K562 (cell line): ENCODE results near the gene FOXO3. TPM values are rescaled to one million over a fixed set of nuclear protein-coding genes. Genes with fewer than 3 reads are reported as not detected.

Experiments used
- ATAC-seq: fragments of 200-7000 bp; cut with Tn5 transposase; 3 replicates; pipeline ENCODE4 v1.9.1; 2020; ENCODE audit warnings: moderate library complexity
- BruUV-seq: library from RNA; stranded (reverse); fragments of 400-500 nt; replicated peaks from 2 replicates; lab custom pipeline; 2021; lab: Mats Ljungman, UMichigan
- CTCF ChIA-PET: fragments of 300-600 bp; formaldehyde crosslinking; extraction: SDS; loops from one replicate; lab custom pipeline; 2021; ENCODE audit warnings: low intra/inter-chr PET ratio; lab: Yijun Ruan, JAX
- POLR2A ChIA-PET: fragments of 300-600, 350-650 bp; sonication (Branson Sonifier 250); formaldehyde crosslinking; extraction: SDS; loops from one replicate; lab custom pipeline; 2021; ENCODE audit warnings: antibody characterized with exemption, inconsistent platforms; lab: Yijun Ruan, JAX
- DNase-seq, 4 experiments: peaks; one replicate each; pipeline versions ENCODE4 v3.0.0 to v3.0.0-alpha.2; 2011 to 2018; ENCODE audit warnings: low spot score in 3 of 4, mixed read lengths in 3 of 4; ENCODE audit errors: extremely low read depth in 1 of 4
- FAIRE-seq: peaks from 2 replicates; lab custom pipeline; 2011; peaks lifted over from hg19 to GRCh38; lab: Jason Lieb, UNC
- H2AFZ ChIP-seq: 2 replicates; pipeline ENCODE4 v1.6.0; 2011; ENCODE audit warnings: low read depth, low read length, control low read depth, inconsistent platforms
- H3K27ac ChIP-seq: fragments of 200-600 bp; 3 replicates; pipeline ENCODE4 v1.8.0; 2011; ENCODE audit warnings: low read depth, mild to moderate bottlenecking, control low read depth, inconsistent platforms, low read length, moderate library complexity, mixed read lengths; ENCODE audit errors: extremely low read depth
- H3K27me3 ChIP-seq, 2 experiments: fragments of 300-600 bp in 1 of 2; 2 replicates in 1 of 2; 3 replicates in 1 of 2; pipeline versions ENCODE4 v1.6.0 to v1.8.0; 2011; ENCODE audit warnings: inconsistent platforms in 2 of 2, low read length in 2 of 2, mild to moderate bottlenecking in 1 of 2, mixed read lengths in 1 of 2, moderate library complexity in 1 of 2; ENCODE audit not compliant: control insufficient read depth in 2 of 2, insufficient read depth in 2 of 2
- H3K36me3 ChIP-seq: fragments of 300-600 bp; 3 replicates; pipeline ENCODE4 v1.8.0; 2011; ENCODE audit warnings: mild to moderate bottlenecking, low read length, inconsistent platforms; ENCODE audit not compliant: control insufficient read depth, insufficient read depth
- H3K4me1 ChIP-seq, 2 experiments: fragments of 200-600 bp in 1 of 2; replicated peaks in 1 of 2; 2 replicates in 1 of 2; 3 replicates in 1 of 2; pipeline versions ENCODE4 v1.5.1 to v1.8.0; 2011; ENCODE audit warnings: inconsistent platforms in 2 of 2, low read length in 2 of 2, mild to moderate bottlenecking in 1 of 2, mixed read lengths in 1 of 2, moderate library complexity in 1 of 2; ENCODE audit not compliant: control insufficient read depth in 2 of 2, insufficient read depth in 2 of 2
- H3K4me2 ChIP-seq: 2 replicates; pipeline ENCODE4 v1.6.1; 2011; ENCODE audit warnings: low read length, control low read depth, inconsistent platforms, mixed read lengths; ENCODE audit not compliant: insufficient read depth
- H3K4me3 ChIP-seq: fragments of 200-600 bp; sonication (generic), shearing (Covaris generic); 2 replicates; pipeline ENCODE4 v1.5.1; 2016; ENCODE audit warnings: control low read depth, inconsistent platforms
- H3K79me2 ChIP-seq: fragments of 200-600 bp; 3 replicates; pipeline ENCODE4 v1.8.0; 2011; ENCODE audit warnings: low read length, inconsistent platforms; ENCODE audit not compliant: control insufficient read depth, insufficient read depth
- H3K9ac ChIP-seq, 2 experiments: 2 replicates each; pipeline versions ENCODE4 v1.6.0 to v1.6.1; 2011; ENCODE audit warnings: low read depth in 2 of 2, low read length in 2 of 2, control low read depth in 1 of 2, inconsistent platforms in 1 of 2, mild to moderate bottlenecking in 1 of 2, mixed read lengths in 1 of 2; ENCODE audit not compliant: insufficient read depth in 1 of 2
- H3K9me1 ChIP-seq: one replicate; pipeline ENCODE4 v1.6.0; 2011; ENCODE audit warnings: inconsistent platforms, mild to moderate bottlenecking, low read length, moderate library complexity; ENCODE audit not compliant: control insufficient read depth, insufficient read depth
- H3K9me3 ChIP-seq: replicated peaks from 2 replicates; pipeline ENCODE4 v1.5.1; 2011; ENCODE audit warnings: low read depth, low read length, inconsistent platforms; ENCODE audit not compliant: control insufficient read depth, insufficient read depth
- H4K20me1 ChIP-seq: replicated peaks from 2 replicates; pipeline ENCODE4 v1.6.1; 2011; ENCODE audit warnings: low read length, inconsistent platforms, mixed read lengths; ENCODE audit not compliant: control insufficient read depth, insufficient read depth
- ARID1B ChIP-seq: fragments of 450-650 bp; IDR thresholded peaks from 2 replicates; pipeline ENCODE4 v1.6.1; 2016; ENCODE audit warnings: antibody characterized with exemption, mild to moderate bottlenecking, inconsistent platforms
- CTBP1 ChIP-seq: fragments of 450-650 bp; IDR thresholded peaks from 2 replicates; pipeline ENCODE4 v1.6.1; 2016; ENCODE audit warnings: borderline replicate concordance
- GTF2E2 ChIP-seq: fragments of 200-800 bp; sonication (Bioruptor generic); IDR thresholded peaks from 2 replicates; pipeline ENCODE4 v1.6.1; 2016; ENCODE audit warnings: missing genetic modification characterization, missing compliant biosample characterization
- NR3C1 ChIP-seq: sonication (generic); formaldehyde crosslinking; IDR thresholded peaks from 2 replicates; pipeline ENCODE4 v1.8.1; 2022; ENCODE audit warnings: missing genetic modification reagents
- RCOR1 ChIP-seq, 2 experiments: IDR thresholded peaks; 2 replicates each; pipeline ENCODE4 v1.6.1; 2012; ENCODE audit warnings: low read depth in 2 of 2, low read length in 2 of 2, borderline replicate concordance in 1 of 2, improper control_type of control experiment in 1 of 2
- SOX6 ChIP-seq: fragments of 450-650 bp; IDR thresholded peaks from 2 replicates; pipeline ENCODE4 v1.6.1; 2014; ENCODE audit warnings: mild to moderate bottlenecking
- TCF7L2 ChIP-seq: fragments of 150-350 bp; IDR thresholded peaks from 2 replicates; pipeline ENCODE4 v1.6.1; 2016; ENCODE audit warnings: low read depth, mild to moderate bottlenecking, low read length, moderate library complexity
- WHSC1 ChIP-seq: IDR thresholded peaks from one replicate; pipeline ENCODE4 v1.6.1; 2012; ENCODE audit warnings: low read length, control low read depth, inconsistent platforms
- ZNF766 ChIP-seq: fragments of 200-800 bp; sonication (Bioruptor generic); conservative IDR thresholded peaks from 2 replicates; pipeline ENCODE4 v1.6.1; 2016; ENCODE audit warnings: missing genetic modification characterization, missing compliant biosample characterization
- WGBS: fragments of 100-300 bp; shearing (Covaris generic); methylation state at CpG from one replicate; pipeline ENCODE4 v1.1.6; 2016; ENCODE audit warnings: low coverage, mixed read lengths; ENCODE audit not compliant: insufficient coverage; ENCODE audit errors: missing lambda C conversion rate; 5-methylcytosine and 5-hydroxymethylcytosine counted together
- in situ Hi-C: fragments of 300-500 bp; cut with MboI; formaldehyde crosslinking; loops from 4 replicates; pipeline ENCODE4 v1.15.0; 2018; ENCODE audit warnings: inconsistent platforms, mixed read lengths
- intact Hi-C: fragments of 100-400 bp; cut with micrococcal nuclease; formaldehyde crosslinking; loops from 2 replicates; pipeline ENCODE4 v1.14.2; 2022
- polyA plus RNA-seq, 8 experiments: library from polyadenylated mRNA; depleted of rRNA in 4 of 8; stranded (reverse) in 5 of 8; unstranded in 3 of 8; fragments of >200 nt; fragmentation: Nextera tagmentation in 2 of 8; fragmentation: Illumina TruSeq in 1 of 8; extraction: Ambion mirVana in 2 of 8; extraction: Trizol in 1 of 8; gene quantifications; 2 replicates each; pipeline versions ENCODE4 v1.2.1 to v1.2.3, GENCODE V29; 2011 to 2014; ENCODE audit warnings: inconsistent platforms in 1 of 8, missing spikeins in 1 of 8
- total RNA-seq, 7 experiments: library from RNA; depleted of rRNA in 6 of 7; stranded (reverse); fragments of >200 nt in 6 of 7; fragmentation: Illumina TruSeq in 2 of 7; extraction: Trizol in 2 of 7; gene quantifications; 2 replicates each; pipeline versions ENCODE4 v1.2.1 to v1.2.3, GENCODE V29; 2011 to 2021; ENCODE audit warnings: low replicate concordance in 1 of 7
- TF ChIP-seq, protein P1 (sequence below): fragments of 450-650 bp; IDR thresholded peaks from 2 replicates; pipeline ENCODE4 v1.6.1; 2018; ENCODE audit warnings: mild to moderate bottlenecking, low read depth; ENCODE audit not compliant: partially characterized antibody
- TF ChIP-seq, protein P2 (sequence below): fragments of 250-450 bp; sonication (Bioruptor Pico); IDR thresholded peaks from 2 replicates; pipeline ENCODE4 v1.8.0; 2022; ENCODE audit warnings: inconsistent platforms
- TF ChIP-seq, protein P3 (sequence below), 2 experiments: fragments of 200-800 bp in 1 of 2; sonication (Bioruptor generic) in 1 of 2; sonication (generic) in 1 of 2; formaldehyde crosslinking in 1 of 2; IDR thresholded peaks in 1 of 2; conservative IDR thresholded peaks in 1 of 2; 2 replicates each; pipeline versions ENCODE4 v1.5.0 to v1.6.1; 2016 to 2020; ENCODE audit warnings: missing compliant biosample characterization in 1 of 2, missing genetic modification characterization in 1 of 2, missing genetic modification reagents in 1 of 2
- TF ChIP-seq, protein P4 (sequence below): fragments of 250-450 bp; sonication (Bioruptor Pico); IDR thresholded peaks from 2 replicates; pipeline ENCODE4 v1.8.0; 2021; ENCODE audit warnings: mild to moderate bottlenecking, moderate library complexity

FOXO3 gene
- total and polyA plus RNA-seq, 9 of the 15 experiments (the other 6 are each of a cell fraction or from before 2014, with no cell fraction given), result 3.0 to 14.6 (median 6.0) TPM

DNA sequence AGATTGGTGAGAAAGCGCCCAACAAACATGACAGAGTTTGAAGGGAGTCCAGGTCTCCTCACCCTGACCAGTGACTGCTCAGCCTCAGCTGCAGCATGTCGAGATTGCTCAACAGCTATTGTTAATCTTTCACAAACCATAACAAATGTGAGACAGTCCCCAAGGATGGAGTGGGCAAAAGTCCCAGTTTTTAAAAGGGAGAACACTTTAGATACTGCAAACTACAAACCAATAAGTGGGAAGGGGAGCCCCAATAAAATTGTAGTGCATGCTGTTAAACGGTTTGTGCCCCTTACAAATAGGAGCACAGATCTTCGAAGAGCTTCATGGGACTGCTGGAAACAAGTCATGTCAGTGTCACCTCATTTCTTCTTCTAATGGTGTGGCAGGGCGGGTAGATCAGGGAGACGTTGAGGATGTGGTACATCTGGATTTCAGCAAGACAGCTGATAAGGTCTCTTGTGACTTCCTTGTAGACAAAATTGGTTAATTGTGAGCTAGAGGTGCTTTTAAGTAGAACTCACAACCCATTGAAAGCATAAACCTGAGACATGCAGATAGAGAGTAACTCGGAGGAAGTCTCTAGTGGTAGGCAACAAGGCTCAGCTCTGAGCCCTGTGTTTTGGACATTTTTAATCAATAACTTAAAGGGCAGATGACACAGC lies 153.5 kb downstream of the FOXO3 start:
- Histone ChIP-seq H3K4me2 (no peak overlapping the region), H3K9ac (no peak overlapping the region), H3K79me2 (no peaks in the 10 kb centered on the region), H2AFZ (no peak overlapping the region), H3K9me3 (no peaks in the 10 kb centered on the region), H3K4me1 (peaks cover 14 to 20% of the 10 kb centered on the region in 2 experiments; a peak in 4 of 5 replicates), H3K27me3 (peaks cover 1 to 21% of the 10 kb centered on the region in 2 experiments; a peak in 2 of 5 replicates), H3K4me3 (no peak overlapping the region), H3K9me1 (no peaks in the 10 kb centered on the region), H3K36me3 (no peaks in the 10 kb centered on the region), H4K20me1 (no peaks in the 10 kb centered on the region), H3K27ac (no peak overlapping the region)
- ATAC-seq (peak; percentile 32; the same call in 2 of the 3 replicates), FAIRE-seq (peak; percentile 61), DNase-seq (peak in 1 of 4 experiments; percentile 37)
- BruUV-seq, result no TSS peak
- 5% methylated on average over 7 of the region's 7 CpGs for whole genome bisulfite sequencing
- in situ Hi-C loops (no loop called here), intact Hi-C loops (no loop called here)
- POLR2A ChIA-PET, result interaction anchor here (0.6 to 2.5 kb wide), 4 partner anchors 10 to 157 kb away, joined by 5 to 9 read pairs (median 6); no protein-coding TSS in a partner anchor
- CTCF ChIA-PET, result no interaction called here
- TF ChIP-seq, protein P1, sequence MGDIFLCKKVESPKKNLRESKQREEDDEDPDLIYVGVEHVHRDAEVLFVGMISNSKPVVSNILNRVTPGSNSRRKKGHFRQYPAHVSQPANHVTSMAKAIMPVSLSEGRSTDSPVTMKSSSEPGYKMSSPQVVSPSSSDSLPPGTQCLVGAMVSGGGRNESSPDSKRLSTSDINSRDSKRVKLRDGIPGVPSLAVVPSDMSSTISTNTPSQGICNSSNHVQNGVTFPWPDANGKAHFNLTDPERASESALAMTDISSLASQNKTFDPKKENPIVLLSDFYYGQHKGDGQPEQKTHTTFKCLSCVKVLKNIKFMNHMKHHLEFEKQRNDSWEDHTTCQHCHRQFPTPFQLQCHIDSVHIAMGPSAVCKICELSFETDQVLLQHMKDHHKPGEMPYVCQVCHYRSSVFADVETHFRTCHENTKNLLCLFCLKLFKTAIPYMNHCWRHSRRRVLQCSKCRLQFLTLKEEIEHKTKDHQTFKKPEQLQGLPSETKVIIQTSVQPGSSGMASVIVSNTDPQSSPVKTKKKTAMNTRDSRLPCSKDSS, result no peak
- TF ChIP-seq RCOR1 (IDR thresholded peaks at IDR 0.05; ENCODE audit: borderline replicate concordance in 1 of 2, low read depth in 2 of 2, low read length in 2 of 2) (peak in 1 of 2 experiments; percentile 29; a peak in 1 of 4 replicates), CTBP1 (peak; percentile 38; the same call in 1 of the 2 replicates), ARID1B (peak; percentile 27; the same call in 1 of the 2 replicates), TCF7L2 (no peak), SOX6 (peak; percentile 29; the same call in 1 of the 2 replicates), ZNF766 (0 out of 2 replicates have a peak, but pooled peaks have one; percentile 18), WHSC1 (no peak), NR3C1 (CRISPR knock-in tag) (no peak), GTF2E2 (no peak)
- TF ChIP-seq, protein P2, sequence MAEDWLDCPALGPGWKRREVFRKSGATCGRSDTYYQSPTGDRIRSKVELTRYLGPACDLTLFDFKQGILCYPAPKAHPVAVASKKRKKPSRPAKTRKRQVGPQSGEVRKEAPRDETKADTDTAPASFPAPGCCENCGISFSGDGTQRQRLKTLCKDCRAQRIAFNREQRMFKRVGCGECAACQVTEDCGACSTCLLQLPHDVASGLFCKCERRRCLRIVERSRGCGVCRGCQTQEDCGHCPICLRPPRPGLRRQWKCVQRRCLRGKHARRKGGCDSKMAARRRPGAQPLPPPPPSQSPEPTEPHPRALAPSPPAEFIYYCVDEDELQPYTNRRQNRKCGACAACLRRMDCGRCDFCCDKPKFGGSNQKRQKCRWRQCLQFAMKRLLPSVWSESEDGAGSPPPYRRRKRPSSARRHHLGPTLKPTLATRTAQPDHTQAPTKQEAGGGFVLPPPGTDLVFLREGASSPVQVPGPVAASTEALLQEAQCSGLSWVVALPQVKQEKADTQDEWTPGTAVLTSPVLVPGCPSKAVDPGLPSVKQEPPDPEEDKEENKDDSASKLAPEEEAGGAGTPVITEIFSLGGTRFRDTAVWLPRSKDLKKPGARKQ (CRISPR knock-in tag), result no peak
- TF ChIP-seq, protein P3, sequence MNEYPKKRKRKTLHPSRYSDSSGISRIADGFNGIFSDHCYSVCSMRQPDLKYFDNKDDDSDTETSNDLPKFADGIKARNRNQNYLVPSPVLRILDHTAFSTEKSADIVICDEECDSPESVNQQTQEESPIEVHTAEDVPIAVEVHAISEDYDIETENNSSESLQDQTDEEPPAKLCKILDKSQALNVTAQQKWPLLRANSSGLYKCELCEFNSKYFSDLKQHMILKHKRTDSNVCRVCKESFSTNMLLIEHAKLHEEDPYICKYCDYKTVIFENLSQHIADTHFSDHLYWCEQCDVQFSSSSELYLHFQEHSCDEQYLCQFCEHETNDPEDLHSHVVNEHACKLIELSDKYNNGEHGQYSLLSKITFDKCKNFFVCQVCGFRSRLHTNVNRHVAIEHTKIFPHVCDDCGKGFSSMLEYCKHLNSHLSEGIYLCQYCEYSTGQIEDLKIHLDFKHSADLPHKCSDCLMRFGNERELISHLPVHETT (CRISPR knock-in tag; conservative IDR thresholded peaks at IDR 0.05 in 1 of 2, IDR thresholded peaks at IDR 0.05 in 1 of 2), result no peak
- TF ChIP-seq, protein P4, sequence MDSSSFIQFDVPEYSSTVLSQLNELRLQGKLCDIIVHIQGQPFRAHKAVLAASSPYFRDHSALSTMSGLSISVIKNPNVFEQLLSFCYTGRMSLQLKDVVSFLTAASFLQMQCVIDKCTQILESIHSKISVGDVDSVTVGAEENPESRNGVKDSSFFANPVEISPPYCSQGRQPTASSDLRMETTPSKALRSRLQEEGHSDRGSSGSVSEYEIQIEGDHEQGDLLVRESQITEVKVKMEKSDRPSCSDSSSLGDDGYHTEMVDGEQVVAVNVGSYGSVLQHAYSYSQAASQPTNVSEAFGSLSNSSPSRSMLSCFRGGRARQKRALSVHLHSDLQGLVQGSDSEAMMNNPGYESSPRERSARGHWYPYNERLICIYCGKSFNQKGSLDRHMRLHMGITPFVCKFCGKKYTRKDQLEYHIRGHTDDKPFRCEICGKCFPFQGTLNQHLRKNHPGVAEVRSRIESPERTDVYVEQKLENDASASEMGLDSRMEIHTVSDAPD (CRISPR knock-in tag), result no peak
